Stimulated activated naive CD4-positive, alpha-beta T cell (primary cell): Measurements from ENCODE around the gene RNF141.

ENCODE experiments used
- DNase-seq, 6 experiments: peaks; one replicate each; lab custom pipeline; 2025; lab: John Stamatoyannopoulos, UW

Gene RNF141

DNA sequence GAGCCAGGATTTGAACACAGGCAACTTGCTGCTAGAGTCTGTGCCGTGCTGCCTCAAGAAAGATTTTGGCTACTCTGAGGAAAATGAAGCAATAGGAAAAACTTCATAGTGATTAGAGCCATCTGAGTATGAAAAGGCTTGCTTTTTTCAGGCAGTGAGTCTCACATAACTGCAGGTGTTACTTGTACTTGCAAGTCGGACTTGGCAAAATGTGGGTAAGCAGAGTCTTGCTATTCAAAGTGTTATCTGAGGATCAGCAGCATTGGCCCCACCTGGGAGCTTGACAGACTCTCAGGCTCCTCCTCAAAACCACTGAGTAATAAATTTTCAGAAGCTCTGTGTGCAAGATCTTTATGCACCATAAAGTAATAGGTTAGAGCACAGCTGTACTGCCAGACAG, 18.1 kb downstream of the RNF141 start:
- DNase-seq = no peak

DNA sequence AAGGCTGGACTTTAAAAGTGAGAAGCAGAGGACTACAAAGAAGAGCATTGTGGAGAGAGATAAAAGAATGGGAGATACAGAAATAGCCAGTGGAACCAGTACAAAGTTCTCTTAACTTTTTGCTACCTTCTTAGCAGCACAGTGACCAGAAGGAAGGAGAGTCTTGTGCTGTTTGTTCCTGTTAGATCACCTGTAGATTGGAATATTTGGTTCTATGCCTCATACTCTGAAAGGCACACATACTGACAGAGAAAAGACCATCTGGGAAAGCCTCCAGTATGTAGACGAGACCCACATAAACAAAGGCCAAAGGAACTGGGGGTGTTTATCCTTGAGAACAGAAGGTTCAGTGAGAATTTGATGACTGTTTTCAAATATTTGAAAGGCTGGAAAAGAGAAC, 18.7 kb downstream of the RNF141 start:
- no peak for DNase-seq

DNA sequence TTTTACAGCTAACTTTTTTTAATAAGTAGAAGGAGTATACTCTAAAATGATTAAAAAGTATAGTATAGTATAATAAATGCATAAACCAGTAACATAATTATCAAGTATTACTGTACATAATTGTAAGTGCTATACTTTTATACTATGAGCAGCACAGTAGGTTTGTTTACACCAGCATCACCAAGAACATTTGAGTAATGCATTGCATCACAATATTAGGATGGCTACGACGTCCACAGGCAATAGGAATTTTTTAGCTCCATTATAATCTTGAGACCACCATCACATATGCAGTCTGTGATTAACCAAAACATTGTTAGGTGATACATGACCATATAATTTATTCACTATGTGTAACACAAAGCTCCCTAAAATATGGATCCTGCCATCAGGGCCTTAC, 20.4 kb downstream of the RNF141 start:
- no peak for DNase-seq

DNA sequence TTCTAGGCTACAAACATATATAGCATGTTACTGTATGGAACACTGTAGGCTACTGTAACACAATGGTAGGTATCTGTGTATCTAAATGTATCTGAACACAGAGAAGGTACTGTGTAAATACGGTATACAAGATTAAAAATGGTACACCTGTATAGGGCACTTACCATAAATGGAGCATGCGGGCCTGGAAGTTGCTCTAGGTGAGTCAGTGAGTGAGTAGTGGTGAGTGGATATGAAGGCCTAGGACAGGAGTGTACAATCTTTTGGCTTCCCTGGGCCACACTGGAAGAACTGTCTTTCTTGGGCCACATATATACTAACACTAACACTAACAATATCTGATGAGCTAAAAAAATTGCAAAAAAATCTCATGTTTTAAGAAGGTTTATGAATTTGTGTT, 21.4 kb downstream of the RNF141 start:
- DNase-seq = no peak

DNA sequence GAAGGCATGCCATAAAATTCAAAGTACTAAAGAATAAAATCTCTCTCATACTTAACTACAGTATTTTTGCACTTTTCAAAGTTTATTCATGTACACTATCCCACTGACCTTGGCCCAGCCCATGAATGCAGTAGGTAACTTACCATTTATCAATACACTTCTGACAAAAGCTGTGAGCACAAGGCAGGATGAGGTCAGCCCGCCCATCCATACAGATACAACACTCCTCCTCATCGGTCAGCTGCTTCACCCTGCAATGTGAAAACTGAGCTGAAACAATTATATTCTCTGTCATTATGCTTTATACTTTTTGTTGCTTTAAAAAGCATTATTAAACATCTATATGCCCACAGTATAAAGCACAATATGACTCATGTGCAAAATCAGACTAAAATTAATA, 22.1 kb downstream of the RNF141 start:
- DNase-seq = no peak

DNA sequence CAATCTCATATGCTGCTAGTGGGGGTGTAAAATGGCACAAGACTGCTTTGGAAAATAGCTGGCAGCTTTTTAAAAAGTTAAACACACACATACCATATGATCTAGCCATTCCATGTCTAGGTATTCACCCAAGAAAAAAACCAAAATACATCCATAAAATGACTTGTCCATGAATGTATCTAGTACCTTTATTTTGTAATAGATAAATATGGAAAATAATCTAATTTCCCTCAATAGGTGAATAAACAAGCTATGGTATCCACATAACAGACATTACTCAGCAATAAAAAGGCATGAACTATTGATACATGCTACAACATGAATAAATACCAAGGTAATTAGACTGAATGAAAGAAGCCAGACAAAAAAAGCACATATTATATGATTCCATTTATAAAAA, 22.9 kb downstream of the RNF141 start:
- DNase-seq = no peak

DNA sequence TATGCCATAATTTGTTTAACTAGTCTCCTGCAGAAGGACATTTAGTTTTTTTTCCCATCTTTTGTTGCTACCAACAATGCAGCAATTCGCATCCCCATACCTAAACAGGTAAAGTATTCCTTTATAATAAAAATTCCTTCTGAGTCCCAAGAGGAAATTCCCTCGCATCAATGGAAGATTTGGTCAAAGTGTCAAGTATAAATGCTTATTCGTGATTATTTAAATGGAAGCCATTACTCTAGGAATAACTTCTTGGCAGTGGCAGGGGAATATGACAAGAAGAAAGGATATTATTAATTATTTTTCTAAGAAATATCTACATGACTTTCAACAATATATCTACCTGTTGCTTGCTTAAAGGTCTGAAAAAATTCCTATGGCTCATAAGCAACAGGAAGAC, 25.6 kb downstream of the RNF141 start:
- no peak for DNase-seq

DNA sequence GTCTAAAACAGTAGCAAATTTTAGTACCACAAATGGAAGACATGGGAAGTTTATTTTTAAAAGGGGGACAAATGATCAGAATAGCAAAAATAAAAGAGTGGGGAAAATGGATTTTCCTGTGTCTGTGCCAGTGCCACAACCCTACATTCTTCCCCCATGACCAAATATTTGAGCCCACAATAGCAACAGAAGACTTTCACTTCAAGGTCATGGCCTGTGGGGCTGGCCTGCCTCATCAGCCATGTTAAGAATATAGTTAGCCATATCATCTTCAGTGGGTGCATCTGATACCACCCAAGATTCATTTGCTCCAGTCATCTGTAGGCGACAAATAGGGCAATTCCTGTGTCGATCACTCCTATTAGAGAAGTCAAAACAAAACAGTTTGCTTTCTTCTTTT, 26.3 kb downstream of the RNF141 start:
- no peak for DNase-seq

DNA sequence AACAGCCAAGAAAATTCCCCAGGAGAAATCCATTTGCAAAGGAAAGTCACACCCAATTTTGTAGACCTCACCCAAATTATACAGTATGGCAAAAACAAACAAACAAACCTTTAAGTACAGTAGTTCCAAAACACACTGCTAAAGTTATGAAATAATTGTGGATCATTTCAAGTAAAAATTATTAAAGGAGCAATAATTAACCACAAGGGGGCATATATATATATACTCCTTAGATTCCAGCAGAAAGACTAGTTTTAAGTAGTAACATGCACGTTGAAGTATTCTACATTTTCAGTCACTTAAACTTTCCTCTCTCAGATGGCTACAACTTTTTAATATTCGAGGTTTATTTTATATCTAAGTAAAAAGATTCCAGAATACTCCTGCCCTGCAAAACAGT, 26.8 kb downstream of the RNF141 start:
- no peak for DNase-seq

DNA sequence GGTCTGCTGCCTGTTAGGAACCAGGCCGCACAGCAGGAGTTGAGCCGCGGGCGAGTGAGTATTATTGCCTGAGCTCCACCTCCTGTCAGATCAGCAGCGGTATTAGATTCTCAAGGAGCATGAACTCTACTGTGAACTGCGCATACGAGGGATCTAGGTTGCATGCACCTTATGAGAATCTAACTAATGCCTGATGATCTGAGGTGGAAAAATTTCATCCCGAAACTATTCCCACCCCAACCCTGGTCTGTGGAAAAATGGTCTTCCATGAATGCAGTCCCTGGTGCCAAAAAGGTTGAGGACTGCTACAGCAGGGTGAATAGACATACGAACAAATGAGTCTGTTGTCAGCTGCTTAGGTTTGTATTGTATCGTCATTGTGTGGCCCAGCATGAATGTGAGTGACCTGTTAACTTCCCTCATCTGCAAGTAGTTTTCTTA, 29.8 kb downstream of the RNF141 start:
- DNase-seq = no peak

DNA sequence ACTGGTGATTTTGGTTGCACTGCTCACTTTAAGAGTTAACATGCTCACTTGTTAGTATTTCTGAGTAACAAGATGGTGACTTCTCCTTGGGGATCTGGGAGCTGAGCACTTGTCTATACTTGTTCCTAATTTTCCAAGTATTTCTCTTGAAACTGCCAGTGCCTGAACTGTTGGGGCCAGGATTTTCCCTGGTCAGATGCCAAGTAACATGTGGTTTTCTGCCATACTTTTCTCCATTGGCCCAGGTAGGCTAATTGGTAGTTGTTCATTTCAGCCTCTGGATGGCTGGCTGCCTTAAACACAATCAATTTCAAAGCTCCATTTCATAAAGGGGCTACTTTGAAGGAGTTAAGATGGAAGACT, 35.0 kb downstream of the RNF141 start:
- DNase-seq = no peak

DNA sequence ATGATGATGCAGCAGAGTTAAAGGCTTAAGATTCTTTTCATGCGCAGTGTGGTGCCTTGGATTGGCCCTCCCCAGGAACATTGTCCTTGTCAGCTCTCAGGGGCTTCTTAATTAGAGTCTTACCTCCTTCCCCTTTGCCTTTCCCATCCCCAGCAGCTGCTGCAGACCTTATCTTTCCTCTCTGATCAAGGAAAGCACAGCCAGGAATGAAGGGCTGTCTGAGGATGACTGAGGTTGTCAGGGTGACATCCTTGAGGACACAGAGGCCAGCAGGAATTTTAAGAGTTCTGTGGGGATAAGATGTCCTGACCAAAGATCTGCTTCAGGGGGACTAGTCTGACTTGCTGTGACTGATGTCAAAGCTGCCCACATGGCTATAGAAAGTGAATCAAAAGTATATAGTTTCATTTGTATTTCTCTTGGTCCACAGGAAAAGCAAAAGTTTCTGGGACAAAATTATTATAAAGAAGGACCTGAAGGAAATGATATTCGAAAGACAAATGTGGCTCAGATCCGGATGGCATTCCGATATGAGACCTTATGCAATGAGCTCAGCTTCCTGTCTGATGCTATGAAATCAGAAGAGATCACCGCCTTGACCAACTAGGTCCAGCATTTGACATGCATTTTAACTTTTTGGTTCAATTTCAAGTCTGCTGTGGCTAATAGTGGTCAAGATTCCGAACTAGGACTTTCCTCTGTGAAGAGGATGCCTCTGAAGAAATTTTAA, 35.5 kb downstream of the RNF141 start:
- no peak for DNase-seq

DNA sequence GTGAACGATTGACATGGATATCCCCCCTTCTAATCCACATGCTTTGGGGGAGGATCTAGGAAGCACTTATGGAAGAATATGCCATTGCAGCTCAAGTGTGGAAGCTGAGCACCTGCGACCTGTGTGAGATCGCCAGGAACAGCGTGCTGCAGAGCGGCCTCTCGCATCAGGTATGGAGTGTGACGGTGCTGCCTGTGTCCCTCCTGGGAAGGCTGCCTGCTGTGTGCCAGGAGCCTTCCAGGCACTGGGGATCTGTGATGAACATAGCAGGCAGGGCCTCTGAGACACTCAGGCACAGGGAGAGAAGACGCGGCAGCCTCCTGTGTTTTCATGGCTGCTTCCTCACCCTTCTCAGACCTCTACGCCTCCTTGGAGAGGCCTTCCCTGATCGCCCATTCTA, 36.5 kb downstream of the RNF141 start:
- no peak for DNase-seq

DNA sequence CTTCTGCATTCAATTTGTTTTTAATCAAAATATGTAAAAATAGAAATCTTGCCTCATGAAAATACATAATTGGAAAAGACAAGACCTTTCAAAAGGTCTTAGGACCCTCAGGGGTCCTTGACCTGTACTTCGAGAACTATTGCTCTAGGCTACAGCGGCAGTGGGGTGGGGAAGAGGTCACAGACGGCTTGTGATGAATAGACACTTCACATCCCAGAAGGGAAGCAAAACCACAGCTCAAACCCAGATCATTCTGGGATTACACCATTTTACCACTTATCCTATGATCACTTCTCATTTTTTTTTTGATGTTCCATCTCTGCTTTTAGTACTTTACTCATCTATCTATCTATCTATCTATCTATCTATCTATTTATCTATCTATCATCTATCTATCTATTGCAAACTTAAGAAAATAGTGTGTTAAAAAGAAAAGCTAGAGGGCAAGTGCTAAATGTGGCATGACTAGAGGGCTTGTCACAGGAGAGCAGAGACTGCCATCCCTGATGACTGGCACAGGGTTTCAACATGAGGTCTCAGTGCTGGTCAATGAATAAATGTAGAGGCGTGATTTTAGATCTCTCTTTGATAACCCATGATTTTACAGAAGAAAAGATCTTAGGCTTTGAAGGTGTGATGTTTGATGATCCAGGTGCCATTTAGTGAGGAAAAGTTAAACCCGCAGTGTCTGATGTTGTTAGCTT, 37.1 kb downstream of the RNF141 start:
- DNase-seq = no peak

DNA sequence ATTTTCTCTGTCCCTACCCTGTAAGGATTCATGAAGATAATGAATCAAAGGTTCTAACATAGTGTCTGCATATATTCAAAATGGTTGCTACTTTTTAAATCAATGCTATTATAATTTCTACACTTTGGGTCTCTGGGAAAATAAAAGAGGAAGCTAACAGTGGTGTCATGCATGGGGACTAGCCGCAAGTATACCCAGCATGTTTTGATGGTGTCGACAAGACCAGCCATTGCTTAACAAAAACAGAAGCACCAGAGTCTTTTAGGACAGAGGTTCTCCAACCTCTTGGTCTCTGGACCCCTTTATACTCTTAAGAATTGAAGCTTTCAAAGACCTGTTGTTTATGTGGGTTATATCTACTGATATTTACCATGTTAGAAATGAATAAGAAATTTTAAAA, 37.8 kb downstream of the RNF141 start:
- DNase-seq = no peak

DNA sequence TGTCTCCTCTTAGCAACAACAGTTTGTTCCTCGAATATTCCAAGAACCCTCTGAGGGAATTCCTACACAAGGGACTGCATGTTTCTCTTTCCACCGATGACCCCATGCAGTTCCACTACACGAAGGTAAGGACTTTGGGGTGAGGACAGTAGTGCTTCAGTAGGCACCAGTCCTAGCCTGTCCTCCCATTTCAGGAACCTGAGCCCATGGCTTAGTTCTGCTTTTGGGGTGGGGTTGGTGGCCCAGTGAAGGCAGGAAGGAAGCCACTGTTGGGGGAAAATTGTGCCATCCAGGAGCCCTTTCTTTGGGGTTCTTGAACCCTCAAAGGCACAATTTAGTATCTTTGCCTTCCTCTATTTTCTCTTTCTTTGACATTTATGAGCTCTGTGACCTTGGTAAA, 38.2 kb downstream of the RNF141 start:
- DNase-seq = no peak

DNA sequence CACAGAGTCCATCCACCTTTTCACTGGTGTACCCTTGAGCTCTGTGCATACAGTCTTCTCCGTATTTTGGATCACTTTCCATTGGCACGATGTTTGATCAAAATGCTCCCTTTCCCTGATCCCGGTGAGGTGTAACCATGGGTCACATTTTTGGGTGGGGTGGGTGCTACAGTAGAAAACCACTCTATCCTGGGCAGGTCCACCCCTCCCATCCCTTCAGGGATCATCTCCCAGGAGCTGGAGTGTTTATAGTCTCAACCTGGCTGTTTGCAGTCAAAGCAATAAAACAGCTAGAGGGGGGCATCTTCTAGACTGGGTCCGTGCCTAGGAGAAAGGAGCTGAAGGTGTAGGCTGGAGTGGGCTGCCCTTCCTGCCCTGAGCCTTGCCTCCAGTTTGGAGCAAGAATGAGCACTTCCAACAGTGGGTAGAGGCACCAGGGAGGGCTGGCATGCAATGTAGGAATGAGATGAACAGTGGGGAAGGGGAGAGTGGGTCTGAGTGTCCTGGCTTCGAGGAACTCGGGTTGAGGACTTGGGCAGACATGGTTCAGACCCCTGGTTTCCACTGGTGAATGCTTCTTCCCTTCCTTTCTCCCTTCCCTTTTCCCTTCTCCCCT, 38.8 kb downstream of the RNF141 start:
- DNase-seq = no peak

DNA sequence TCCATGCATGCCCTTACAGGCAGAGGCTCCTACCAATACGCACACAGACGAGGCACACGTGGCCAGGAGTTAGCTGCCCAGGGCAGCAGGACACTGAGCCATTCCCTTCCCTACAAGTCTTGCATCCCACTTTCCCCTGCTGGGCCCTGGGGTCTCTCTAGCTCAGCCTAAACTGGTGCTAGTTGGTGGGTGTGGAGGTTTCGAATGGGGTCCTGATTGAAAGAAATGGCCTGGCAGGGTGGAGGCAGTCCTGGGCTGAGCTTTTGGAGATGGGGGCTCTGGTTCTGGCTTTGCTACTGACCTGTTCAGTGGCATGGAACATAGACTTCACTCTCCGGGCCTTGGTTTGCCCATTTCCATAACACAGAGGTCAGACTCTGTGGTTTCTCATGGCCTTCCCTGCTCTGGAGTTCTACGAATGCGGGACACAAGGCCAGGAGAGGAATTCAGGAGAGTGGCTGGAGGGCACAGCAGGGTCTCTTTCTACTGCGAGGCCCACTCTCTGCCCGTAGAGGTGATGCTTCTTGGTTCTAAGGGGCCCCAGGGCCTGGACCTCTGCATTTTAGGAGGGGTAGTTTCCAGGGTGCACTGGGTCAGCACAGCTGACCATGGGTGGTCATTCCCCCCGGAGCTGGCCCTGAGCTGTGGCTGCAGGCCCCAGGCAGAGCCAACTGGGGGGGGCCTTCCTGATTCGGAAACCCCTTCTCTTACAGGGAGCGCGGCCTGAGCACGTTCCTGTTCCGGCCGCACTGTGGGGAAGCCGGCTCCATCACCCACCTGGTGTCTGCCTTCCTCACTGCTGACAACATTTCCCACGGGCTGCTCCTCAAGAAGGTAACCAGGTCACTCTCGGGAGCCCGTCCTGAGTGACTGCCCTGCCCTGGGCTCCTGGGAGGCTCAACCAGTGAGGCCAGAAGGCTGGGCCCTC, 40.0 kb downstream of the RNF141 start:
- DNase-seq = no peak

DNA sequence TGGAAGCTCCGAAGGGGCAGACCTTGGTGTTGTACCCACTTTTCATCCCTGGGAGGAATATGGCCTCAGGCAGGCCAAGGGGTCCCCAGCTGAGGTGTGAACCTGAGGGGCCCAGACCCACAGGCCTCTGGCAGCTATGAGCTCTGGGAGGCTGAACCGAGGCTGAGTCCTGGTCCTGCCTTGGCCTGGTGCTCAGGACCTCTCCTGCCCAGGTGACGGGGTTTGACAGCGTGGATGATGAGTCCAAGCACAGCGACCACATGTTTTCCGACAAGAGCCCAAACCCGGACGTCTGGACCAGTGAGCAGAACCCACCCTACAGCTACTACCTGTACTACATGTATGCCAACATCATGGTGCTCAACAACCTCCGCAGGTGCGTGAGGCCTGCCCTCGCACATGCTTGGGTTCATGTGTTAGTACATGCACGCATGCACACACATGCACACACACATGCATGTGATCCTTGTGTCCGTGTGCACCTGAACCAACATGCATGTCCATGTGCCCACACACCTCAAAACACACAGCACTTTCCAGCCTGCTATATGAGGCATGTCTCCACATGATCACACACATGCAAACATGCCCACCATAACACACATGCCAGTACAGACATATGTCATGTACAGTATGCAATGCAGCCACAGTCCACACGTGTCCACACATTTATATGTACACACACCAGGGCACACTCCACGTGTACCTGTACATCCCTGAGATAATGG, 40.9 kb downstream of the RNF141 start:
- no peak for DNase-seq

DNA sequence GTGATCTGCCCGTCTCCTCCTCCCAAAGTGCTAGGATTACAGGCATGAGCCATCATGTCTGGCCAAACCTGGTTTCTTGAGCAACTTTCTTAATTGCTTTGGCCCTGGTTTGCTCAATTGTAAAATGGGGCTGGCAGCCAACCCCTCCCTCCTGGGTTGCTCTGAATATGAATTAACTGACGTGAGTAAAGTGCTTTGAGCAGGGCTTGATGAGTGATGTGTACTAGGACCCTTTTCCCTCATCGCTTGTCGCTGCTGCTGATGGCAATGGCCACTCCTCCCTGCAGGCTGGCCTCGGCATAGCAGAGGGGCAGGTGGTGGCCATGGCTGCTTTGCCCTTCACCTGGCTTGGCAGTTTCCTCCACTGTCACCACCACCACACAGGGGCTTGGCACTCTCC, 41.5 kb downstream of the RNF141 start:
- DNase-seq = no peak

DNA sequence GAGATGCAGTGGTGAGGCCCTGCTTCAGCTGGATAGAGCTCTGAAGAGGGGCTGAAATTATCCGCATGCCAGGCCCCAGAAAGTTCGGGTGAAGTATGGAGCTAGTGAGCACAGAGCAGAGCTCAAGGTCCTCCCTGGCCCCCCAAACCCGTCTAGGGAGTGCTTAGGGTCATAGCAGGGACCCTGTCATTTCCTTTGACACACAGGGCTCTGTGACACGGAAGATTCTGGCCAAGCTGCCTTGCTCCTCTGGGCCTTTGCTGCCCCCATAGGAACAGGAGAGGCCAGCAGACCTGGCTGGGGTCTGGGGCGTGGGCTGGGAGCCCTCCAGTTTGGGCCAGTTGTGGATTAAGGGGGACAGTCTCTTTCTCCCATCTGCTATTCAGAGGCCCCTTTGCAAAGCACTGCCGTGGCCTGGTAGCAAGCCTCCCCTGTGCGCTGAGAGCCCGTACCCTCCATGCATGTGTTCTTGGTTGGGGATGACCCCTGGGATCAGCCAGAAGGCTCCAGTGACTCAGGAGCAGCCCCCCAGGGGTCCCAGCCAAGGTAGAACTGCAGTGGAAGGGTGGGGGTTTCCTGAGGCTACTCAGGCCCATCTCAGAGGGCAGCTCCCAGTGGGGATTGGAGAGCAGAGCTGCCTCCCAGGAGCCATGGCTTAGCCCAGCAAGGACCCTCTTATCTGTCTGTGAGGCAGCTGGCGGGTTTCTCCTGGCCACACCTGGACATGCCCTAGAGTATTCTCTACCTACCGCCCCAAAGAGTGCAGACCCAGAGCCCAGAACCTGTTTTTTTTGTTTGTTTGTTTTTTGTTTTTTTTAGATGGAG, 42.3 kb downstream of the RNF141 start:
- DNase-seq = no peak
